ENCODE data around the gene RAET1G. TPM values are rescaled to one million over a fixed set of nuclear protein-coding genes. Genes with fewer than 3 reads are reported as not detected.
"Not testable (repeated sequence)": the region's sequence is repeated elsewhere in the genome, so short reads cannot be mapped to it uniquely, and the experiment has no call there.

Gene RAET1G
- under 1 TPM in 8 of 12 donors, not detected in 4; 0.21 to 0.62 (median 0.42) TPM for polyA plus RNA-seq (ENCODE audit: insufficient read length in 12 of 12)
- long read RNA-seq, donor 1, result 0 reads
- long read RNA-seq, donor 2, result 0 reads
- long read RNA-seq, donor 3, result 0 reads
- long read RNA-seq, donor 4, result 0 reads
- long read RNA-seq, donor 5, result 0 reads
- long read RNA-seq, donor 6, result 0 reads
- long read RNA-seq, donor 7, result 0 reads
- long read RNA-seq, donor 8, result 0 reads
- long read RNA-seq, donor 9, result 0 reads
- long read RNA-seq, donor 10, result 0 reads
- long read RNA-seq, donor 11, result 0 reads

- peak; percentile 89 for DNase-seq
Observed at GRCh38 chr6:149922642-149923326, at the start of gene RAET1G. Gene RAET1G (minus strand): TSS chr6:149923121. CDS start chr6:149923010, 111 bp downstream.

- DNase-seq, result no peak
Observed at GRCh38 chr6:149969635-149970034, 46.7 kb upstream of the RAET1G start.

- not testable (repeated sequence) for DNase-seq
Observed at GRCh38 chr6:149968909-149969308, 46.0 kb upstream of the RAET1G start.

GRCh38 chr6:149967999-149968398 is 45.1 kb upstream of the RAET1G start:
- DNase-seq, result not testable (repeated sequence)

GRCh38 chr6:149967591-149967990 is 44.7 kb upstream of the RAET1G start:
- DNase-seq, result no peak

- DNase-seq, result not testable (repeated sequence)
Observed at GRCh38 chr6:149966319-149966718, 43.4 kb upstream of the RAET1G start.

- DNase-seq, result peak; percentile 38
Observed at GRCh38 chr6:149965194-149966020, 42.5 kb upstream of the RAET1G start.

GRCh38 chr6:149964308-149965193 is 41.6 kb upstream of the RAET1G start:
- DNase-seq, result peak; percentile 39

GRCh38 chr6:149963462-149964307 is 40.8 kb upstream of the RAET1G start, which contains the start of gene ULBP1:
Gene ULBP1 (plus strand): TSS chr6:149963943. CDS start chr6:149964050, 107 bp downstream.
- peak; percentile 87 for DNase-seq

GRCh38 chr6:149963212-149963461 is 40.2 kb upstream of the RAET1G start:
- no peak for DNase-seq

- no peak for DNase-seq
Observed at GRCh38 chr6:149962461-149963211, 39.7 kb upstream of the RAET1G start.

GRCh38 chr6:149961728-149962425 is 39.0 kb upstream of the RAET1G start:
- no peak for DNase-seq

GRCh38 chr6:149960488-149960887 is 37.6 kb upstream of the RAET1G start:
- no peak for DNase-seq

- not testable (repeated sequence) for DNase-seq
Observed at GRCh38 chr6:149959806-149960205, 36.9 kb upstream of the RAET1G start.

- DNase-seq, result not testable (repeated sequence)
Observed at GRCh38 chr6:149958124-149958523, 35.2 kb upstream of the RAET1G start.

GRCh38 chr6:149955654-149956317 is 32.9 kb upstream of the RAET1G start:
- not testable (repeated sequence) for DNase-seq

GRCh38 chr6:149954984-149955653 is 32.2 kb upstream of the RAET1G start:
- not testable (repeated sequence) for DNase-seq

All from muscle of arm (tissue), 14 donors.